Osteoblast (primary cell): ENCODE data around the gene CREG2. TPM values are rescaled to one million over a fixed set of nuclear protein-coding genes. Genes with fewer than 3 reads are reported as not detected.

Source experiments
- DNase-seq: peaks from one replicate; pipeline ENCODE4 v3.0.0; 2011; ENCODE audit warnings: low spot score, mixed read lengths; ENCODE audit not compliant: insufficient read length; ENCODE audit errors: missing footprints
- H2AFZ ChIP-seq: 2 replicates; pipeline ENCODE4 v1.6.0; 2011; ENCODE audit warnings: mild to moderate bottlenecking, low read length
- H3K27ac ChIP-seq: 2 replicates; pipeline ENCODE4 v1.5.1; 2011; ENCODE audit warnings: mild to moderate bottlenecking, low read depth, low read length, moderate library complexity
- H3K27me3 ChIP-seq: 2 replicates; pipeline ENCODE4 v1.6.0; 2012; ENCODE audit warnings: mild to moderate bottlenecking, control low read depth, inconsistent platforms, low read length, moderate library complexity; ENCODE audit not compliant: insufficient read depth
- H3K36me3 ChIP-seq: 2 replicates; pipeline ENCODE4 v1.5.1; 2011; ENCODE audit warnings: mild to moderate bottlenecking, low read length, control low read depth, moderate library complexity; ENCODE audit not compliant: insufficient read depth
- H3K4me1 ChIP-seq: 2 replicates; pipeline ENCODE4 v1.5.1; 2011; ENCODE audit warnings: mild to moderate bottlenecking, low read length, control low read depth, moderate library complexity; ENCODE audit not compliant: insufficient read depth
- H3K4me2 ChIP-seq: 2 replicates; pipeline ENCODE4 v1.6.0; 2011; ENCODE audit warnings: mild to moderate bottlenecking, low read length; ENCODE audit not compliant: insufficient read depth
- H3K4me3 ChIP-seq: fragments of 200-600 bp; sonication (generic); 3 replicates; pipeline ENCODE4 v1.5.1; 2012; ENCODE audit warnings: mild to moderate bottlenecking, low read length, inconsistent platforms; ENCODE audit not compliant: insufficient read depth
- H3K79me2 ChIP-seq: 2 replicates; pipeline ENCODE4 v1.6.0; 2012; ENCODE audit warnings: mild to moderate bottlenecking, low read length, control low read depth, inconsistent platforms; ENCODE audit not compliant: insufficient read depth
- H3K9me3 ChIP-seq: 2 replicates; pipeline ENCODE4 v1.5.1; 2011; ENCODE audit warnings: low read depth, low read length, control low read depth
- H4K20me1 ChIP-seq: 2 replicates; pipeline ENCODE4 v1.6.0; 2012; ENCODE audit warnings: mild to moderate bottlenecking, low read length, control low read depth; ENCODE audit not compliant: insufficient read depth
- CTCF ChIP-seq: IDR thresholded peaks from 2 replicates; pipeline ENCODE4 v1.5.1; 2011; ENCODE audit warnings: mild to moderate bottlenecking, low read depth, low read length, moderate library complexity; ENCODE audit errors: extremely low read depth
- total RNA-seq: library from RNA; depleted of rRNA; stranded (reverse); fragments of >200 nt; gene quantifications from 2 replicates; pipeline ENCODE4 v1.2.3, GENCODE V29; 2012

The CREG2 gene
- total RNA-seq, 1 donor: 0.36 TPM

DNA sequence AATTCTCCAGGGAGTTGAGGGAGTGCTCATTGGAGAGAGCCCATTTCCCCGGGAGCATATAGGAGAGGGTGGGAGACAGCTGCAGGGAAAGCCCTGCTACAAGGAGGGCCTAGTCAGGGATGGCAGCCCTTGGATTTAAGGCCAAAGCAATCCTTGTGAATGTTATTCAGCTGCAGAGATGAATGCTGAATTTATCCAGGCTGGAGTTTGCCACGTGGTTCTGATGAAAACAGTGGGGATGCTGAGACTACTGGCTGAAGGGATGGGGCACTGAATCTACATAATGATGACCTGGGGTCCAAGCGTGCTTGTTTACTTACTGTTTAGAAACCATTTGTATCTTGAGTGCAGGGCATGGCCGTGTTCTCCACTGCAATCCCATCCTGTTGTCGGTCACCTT, 43.2 kb downstream of the CREG2 start:
- no peak overlapping the region for H3K4me2 ChIP-seq
- peaks cover 3% of the 10 kb centered on the region for H3K4me1 ChIP-seq
- no peaks in the 10 kb centered on the region for H3K36me3 ChIP-seq
- no peaks in the 10 kb centered on the region for H3K27me3 ChIP-seq
- H2AFZ ChIP-seq: peak overlapping the region; percentile 5
- no peaks in the 10 kb centered on the region for H3K79me2 ChIP-seq
- H3K4me3 ChIP-seq: no peak overlapping the region
- peak; percentile 32 for DNase-seq
- no peaks in the 10 kb centered on the region for H4K20me1 ChIP-seq
- no peak for TF ChIP-seq CTCF
- H3K27ac ChIP-seq: no peak overlapping the region
- H3K9me3 ChIP-seq: no peaks in the 10 kb centered on the region

- Histone ChIP-seq H2AFZ (peak overlapping the region; percentile 83), H3K9me3 (no peaks in the 10 kb centered on the region), H4K20me1 (no peaks in the 10 kb centered on the region), H3K4me1 (peaks cover 9% of the 10 kb centered on the region), H3K27ac (no peak overlapping the region), H3K4me3 (peak overlapping the region; percentile 58), H3K36me3 (no peaks in the 10 kb centered on the region), H3K79me2 (no peaks in the 10 kb centered on the region), H3K27me3 (no peaks in the 10 kb centered on the region), H3K4me2 (peak overlapping the region; percentile 74)
- DNase-seq: peak; percentile 36
- TF ChIP-seq CTCF: no peak
Measured at GRCh38 chr2:101342625-101343008, 44.7 kb downstream of the CREG2 start.

DNA sequence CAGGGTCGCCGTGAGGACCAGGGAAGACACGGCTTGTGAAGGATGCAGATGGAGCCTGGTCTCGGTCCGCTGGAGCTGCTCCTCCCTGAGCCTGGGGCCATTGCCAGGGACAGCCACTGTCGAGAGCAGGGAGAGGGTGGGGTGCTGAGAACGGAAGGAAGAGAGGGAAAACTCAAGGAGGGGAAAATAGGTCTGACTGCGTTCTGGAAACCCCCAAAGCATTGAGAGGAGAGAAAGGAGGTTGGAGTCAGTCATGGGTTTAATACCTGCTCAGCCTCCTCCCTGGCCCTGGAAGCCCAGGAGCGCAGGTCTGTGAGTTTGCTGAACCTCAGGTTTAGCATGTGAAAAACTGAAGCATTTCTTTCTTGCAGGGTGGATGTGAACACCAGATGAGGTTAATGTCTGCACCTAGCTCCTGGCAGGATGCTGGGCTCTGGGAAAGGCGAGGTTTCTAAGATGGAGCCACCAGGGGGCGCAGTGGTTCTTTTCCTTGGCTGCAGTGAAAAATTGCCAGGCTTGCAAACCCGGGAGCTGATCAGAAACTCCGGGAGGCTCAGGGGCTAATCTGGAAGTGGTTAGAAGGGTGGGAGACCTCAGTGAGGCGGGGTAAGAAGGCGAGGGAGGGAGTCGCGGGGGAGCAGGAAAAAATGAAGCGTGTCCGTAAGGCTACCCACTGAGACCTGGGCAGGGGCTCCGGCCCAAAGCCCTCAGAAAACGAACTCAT, 45.2 kb downstream of the CREG2 start:
- H3K4me2 ChIP-seq: peak overlapping the region; percentile 74
- peak overlapping the region; percentile 83 for H2AFZ ChIP-seq
- peak overlapping the region; percentile 58 for H3K4me3 ChIP-seq

GRCh38 chr2:101341421-101341820, 45.9 kb downstream of the CREG2 start:
- Histone ChIP-seq H2AFZ (no peak overlapping the region), H3K4me2 (no peak overlapping the region), H3K4me3 (no peak overlapping the region), H3K79me2 (no peaks in the 10 kb centered on the region), H3K27me3 (no peaks in the 10 kb centered on the region), H3K9me3 (no peaks in the 10 kb centered on the region), H3K4me1 (peaks cover 10% of the 10 kb centered on the region), H4K20me1 (no peaks in the 10 kb centered on the region), H3K36me3 (no peaks in the 10 kb centered on the region), H3K27ac (no peak overlapping the region)
- TF ChIP-seq CTCF: no peak
- no peak for DNase-seq

More for the DNA sequence above, 45.2 kb downstream of the CREG2 start:
- no peaks in the 10 kb centered on the region for H3K27me3 ChIP-seq
- no peak overlapping the region for H3K27ac ChIP-seq
- no peaks in the 10 kb centered on the region for H3K36me3 ChIP-seq
- peak; percentile 94 for DNase-seq
- no peaks in the 10 kb centered on the region for H4K20me1 ChIP-seq
- TF ChIP-seq CTCF: peak; percentile 93
- no peaks in the 10 kb centered on the region for H3K79me2 ChIP-seq
- peaks cover 10% of the 10 kb centered on the region for H3K4me1 ChIP-seq
- no peaks in the 10 kb centered on the region for H3K9me3 ChIP-seq
